BE2C (cell line): ENCODE data around the gene ATIC.

Experiments used
- DNase-seq: peaks from one replicate; pipeline ENCODE4 v3.0.0-alpha.2; 2020
- H3K27me3 ChIP-seq: fragments of 250-450 bp; sonication (Bioruptor Pico); 2 replicates; pipeline ENCODE4 v1.5.1; 2020; ENCODE audit warnings: mild to moderate bottlenecking
- H3K36me3 ChIP-seq: fragments of 250-450 bp; sonication (Bioruptor Pico); 2 replicates; pipeline ENCODE4 v1.5.1; 2020; ENCODE audit warnings: mild to moderate bottlenecking
- H3K4me1 ChIP-seq: fragments of 250-450 bp; sonication (Bioruptor Pico); 2 replicates; pipeline ENCODE4 v1.5.1; 2020
- H3K4me3 ChIP-seq: 2 replicates; pipeline ENCODE4 v1.5.1; 2011; ENCODE audit warnings: low read depth, low read length
- H3K9me3 ChIP-seq: fragments of 250-450 bp; sonication (Bioruptor Pico); 2 replicates; pipeline ENCODE4 v1.5.1; 2020
- CTCF ChIP-seq: IDR thresholded peaks from 2 replicates; pipeline ENCODE4 v1.5.1; 2012; ENCODE audit warnings: mild to moderate bottlenecking, low read depth, low read length

Gene ATIC

GRCh38 chr2:215363461-215364156 lies 51.8 kb downstream of the ATIC start:
- Histone ChIP-seq H3K4me3 (no peak overlapping the region), H3K36me3 (peaks cover 8% of the 10 kb centered on the region), H3K9me3 (no peaks in the 10 kb centered on the region), H3K4me1 (peaks cover 3% of the 10 kb centered on the region; the same call in 1 of the 2 replicates), H3K27me3 (no peaks in the 10 kb centered on the region)
- no peak for TF ChIP-seq CTCF
- DNase-seq, result no peak

DNA sequence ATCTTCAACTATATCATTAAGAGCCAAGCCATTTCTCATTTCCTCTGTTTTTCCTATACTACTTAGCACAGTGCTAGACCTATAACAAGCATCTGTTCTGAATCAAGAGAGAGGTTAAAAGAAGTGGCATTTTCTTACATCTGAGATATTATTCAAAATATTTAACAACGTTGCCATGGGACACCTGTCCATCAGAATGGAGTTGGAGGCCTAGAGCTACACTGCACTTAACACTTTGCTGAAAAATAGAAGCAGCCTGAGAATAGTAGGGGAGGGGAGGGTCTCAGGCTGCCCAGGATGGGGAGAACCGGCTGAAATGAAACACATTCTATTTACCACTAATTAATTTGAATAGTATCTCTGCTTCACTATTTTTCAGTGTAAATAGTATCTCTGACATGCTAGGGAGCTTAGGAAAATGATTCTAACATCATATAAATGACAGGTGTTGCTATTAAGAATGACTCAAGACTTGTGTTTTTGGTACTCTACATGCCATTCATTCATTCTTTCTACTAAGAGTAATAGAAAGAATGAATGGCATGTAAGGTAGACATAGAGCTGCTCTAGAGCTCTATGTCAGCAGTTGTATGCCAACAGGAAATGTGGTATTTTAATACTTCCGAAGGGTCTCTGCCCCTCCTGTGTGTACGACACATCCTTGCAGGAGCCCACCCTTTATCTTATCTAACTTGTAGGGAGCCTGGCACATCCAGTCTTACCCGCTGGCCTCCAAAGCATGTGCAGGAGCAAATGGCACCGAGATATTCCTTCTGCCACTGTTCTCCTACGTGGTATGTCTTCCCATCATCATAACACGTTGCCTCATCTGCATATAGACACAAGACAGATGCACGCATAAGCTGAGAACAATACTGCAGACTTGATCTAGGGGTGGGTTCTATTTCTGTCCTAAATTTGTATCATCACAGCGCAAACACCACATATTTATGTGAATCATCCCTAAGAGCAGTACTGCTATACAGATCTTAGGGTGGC lies 52.6 kb downstream of the ATIC start:
- H3K27me3 ChIP-seq, result no peaks in the 10 kb centered on the region
- no peak overlapping the region for H3K4me3 ChIP-seq
- peaks cover 8% of the 10 kb centered on the region for H3K36me3 ChIP-seq

DNA sequence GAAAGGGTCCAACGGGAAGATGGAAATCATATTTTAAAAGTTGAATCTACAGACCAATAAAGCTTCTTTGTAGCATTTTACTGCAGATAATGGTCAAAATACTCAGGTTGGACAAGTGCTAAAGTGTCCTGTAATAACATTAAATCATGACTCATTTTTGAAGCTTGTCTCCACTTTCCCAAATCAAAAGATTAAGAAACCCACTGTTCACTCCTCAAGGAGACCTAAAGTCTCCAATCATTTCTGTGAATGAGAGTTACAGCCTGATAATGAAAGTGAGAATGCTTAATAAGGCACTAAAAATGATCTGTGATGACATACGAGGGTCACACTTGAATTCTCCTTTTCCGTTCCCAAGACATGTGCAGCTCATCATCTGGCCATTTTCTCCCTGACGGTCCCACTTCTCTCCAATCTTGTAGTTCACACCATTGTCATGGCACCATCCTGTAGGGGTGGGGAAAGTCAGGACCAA lies 53.4 kb downstream of the ATIC start:
- Histone ChIP-seq H3K9me3 (no peaks in the 10 kb centered on the region), H3K36me3 (peaks cover 8% of the 10 kb centered on the region), H3K27me3 (no peaks in the 10 kb centered on the region), H3K4me3 (no peak overlapping the region), H3K4me1 (peaks cover 3% of the 10 kb centered on the region; the same call in 1 of the 2 replicates)
- no peak for TF ChIP-seq CTCF
- no peak for DNase-seq

More for the DNA sequence above, 52.6 kb downstream of the ATIC start:
- no peak for DNase-seq
- peaks cover 3% of the 10 kb centered on the region; the same call in 1 of the 2 replicates for H3K4me1 ChIP-seq
- H3K9me3 ChIP-seq, result no peaks in the 10 kb centered on the region
- TF ChIP-seq CTCF, result no peak

DNA sequence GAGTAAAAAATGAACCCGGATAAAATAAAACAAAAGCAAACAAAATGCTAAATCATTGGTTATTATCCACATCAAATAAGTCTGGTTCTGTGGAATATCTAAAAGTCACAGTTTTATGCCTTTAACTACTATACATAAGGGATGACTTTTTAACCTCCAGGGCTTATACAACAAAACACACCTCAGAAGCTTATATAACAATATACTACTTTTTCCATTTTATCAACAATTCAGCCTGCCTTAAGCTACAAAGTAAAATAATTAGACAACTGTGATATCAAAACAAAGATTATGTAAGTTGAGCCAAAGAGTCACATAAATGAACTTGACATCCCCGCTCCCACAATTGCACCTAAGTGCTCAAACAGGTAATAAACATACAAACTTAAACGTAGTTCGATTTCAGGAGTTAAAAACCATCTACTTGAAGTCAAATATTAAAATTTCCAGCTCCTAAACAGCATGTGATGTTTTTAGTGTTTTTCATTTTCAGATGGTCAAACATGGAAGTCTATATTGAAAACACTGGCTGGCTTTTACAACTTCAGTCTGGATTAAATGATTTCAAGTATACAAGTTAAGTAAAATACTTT lies 54.7 kb downstream of the ATIC start:
- Histone ChIP-seq H3K36me3 (peaks cover 8% of the 10 kb centered on the region), H3K4me1 (peaks cover 3% of the 10 kb centered on the region; the same call in 1 of the 2 replicates), H3K9me3 (no peaks in the 10 kb centered on the region), H3K27me3 (no peaks in the 10 kb centered on the region), H3K4me3 (no peak overlapping the region)
- DNase-seq, result no peak
- TF ChIP-seq CTCF, result no peak

GRCh38 chr2:215367662-215368492 lies 56.0 kb downstream of the ATIC start:
- Histone ChIP-seq H3K27me3 (no peaks in the 10 kb centered on the region), H3K4me3 (no peak overlapping the region), H3K4me1 (peaks cover 3% of the 10 kb centered on the region; the same call in 1 of the 2 replicates), H3K36me3 (peaks cover 4% of the 10 kb centered on the region), H3K9me3 (no peaks in the 10 kb centered on the region)
- TF ChIP-seq CTCF, result no peak
- DNase-seq, result no peak
